ENCODE measurements around the gene FBXO17. TPM values are rescaled to one million over a fixed set of nuclear protein-coding genes. Genes with fewer than 3 reads are reported as not detected.

FBXO17 gene
- total and polyA plus RNA-seq, 2 of the 13 experiments (the other 11 are each of a cell fraction or from before 2014, with no cell fraction given) = 22.1 to 58.7 TPM

GRCh38 chr19:38921420-38922274, 53.9 kb downstream of the FBXO17 start (continued):
- no peak for TF ChIP-seq ZNF407 (CRISPR knock-in tag; IDR thresholded peaks at IDR 0.05; ENCODE audit: not compliant biosample characterization)
